Measurements from ENCODE around the gene PRCD.

DNA sequence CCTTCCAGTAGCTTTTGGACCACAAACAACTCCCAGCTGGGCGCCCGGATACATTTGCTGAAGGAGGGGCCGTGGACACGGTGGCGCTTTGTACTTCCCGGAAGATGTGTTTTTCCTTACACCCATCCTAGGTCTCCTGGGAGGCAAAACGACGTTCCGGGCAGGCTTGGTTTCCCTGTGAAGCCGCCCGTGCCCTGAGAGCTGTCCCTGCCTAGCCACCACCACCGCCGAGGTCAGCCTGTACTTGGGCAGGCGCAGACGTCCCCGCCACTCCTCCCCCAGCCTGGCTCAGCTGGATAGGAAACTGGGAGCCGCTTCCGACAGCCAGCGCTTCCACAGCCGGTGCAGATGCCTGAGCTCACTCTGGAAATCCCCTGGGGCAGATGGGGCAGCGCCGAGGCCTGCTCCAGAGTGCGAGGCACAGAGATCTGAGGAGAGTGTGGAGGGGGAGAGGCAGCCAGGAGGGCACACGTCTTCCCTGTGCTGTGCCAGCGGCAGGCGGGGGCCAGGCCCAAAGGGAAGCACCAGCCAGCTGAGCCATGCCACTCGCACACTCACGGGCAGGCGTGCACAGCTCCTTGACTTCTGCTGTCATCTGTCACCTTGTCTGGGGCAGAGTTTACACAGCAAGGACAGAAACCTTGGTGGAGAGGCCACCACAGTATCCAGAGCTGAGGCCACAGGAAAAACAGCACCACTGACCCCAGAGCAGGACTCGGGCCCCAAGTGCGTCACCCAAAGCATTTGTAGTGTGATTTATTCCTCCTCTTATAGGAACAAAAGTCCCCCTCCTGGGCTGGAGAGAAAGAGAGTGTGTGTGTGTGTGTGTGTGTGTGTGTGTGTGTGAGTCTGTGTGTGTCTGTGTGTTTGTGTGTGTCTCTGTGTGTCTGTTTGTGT lies 41.6 kb upstream of the PRCD start:
- peak; percentile 46 to 84 (median 74) for TF ChIP-seq POLR2A (IDR thresholded peaks at IDR 0.05)
- TF ChIP-seq, protein P1, sequence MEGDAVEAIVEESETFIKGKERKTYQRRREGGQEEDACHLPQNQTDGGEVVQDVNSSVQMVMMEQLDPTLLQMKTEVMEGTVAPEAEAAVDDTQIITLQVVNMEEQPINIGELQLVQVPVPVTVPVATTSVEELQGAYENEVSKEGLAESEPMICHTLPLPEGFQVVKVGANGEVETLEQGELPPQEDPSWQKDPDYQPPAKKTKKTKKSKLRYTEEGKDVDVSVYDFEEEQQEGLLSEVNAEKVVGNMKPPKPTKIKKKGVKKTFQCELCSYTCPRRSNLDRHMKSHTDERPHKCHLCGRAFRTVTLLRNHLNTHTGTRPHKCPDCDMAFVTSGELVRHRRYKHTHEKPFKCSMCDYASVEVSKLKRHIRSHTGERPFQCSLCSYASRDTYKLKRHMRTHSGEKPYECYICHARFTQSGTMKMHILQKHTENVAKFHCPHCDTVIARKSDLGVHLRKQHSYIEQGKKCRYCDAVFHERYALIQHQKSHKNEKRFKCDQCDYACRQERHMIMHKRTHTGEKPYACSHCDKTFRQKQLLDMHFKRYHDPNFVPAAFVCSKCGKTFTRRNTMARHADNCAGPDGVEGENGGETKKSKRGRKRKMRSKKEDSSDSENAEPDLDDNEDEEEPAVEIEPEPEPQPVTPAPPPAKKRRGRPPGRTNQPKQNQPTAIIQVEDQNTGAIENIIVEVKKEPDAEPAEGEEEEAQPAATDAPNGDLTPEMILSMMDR (IDR thresholded peaks at IDR 0.05), result peak in 1 of 7 experiments; percentile 7
